ES-I3 (cell line): ENCODE data around the gene CALR3.

ENCODE experiments used
- H3K36me3 ChIP-seq: 2 replicates; pipeline ENCODE4 v1.6.1; 2013; ENCODE audit warnings: mild to moderate bottlenecking, low read length, control low read depth, moderate library complexity; ENCODE audit not compliant: insufficient read depth
- H3K4me1 ChIP-seq: 2 replicates; pipeline ENCODE4 v1.6.1; 2013; ENCODE audit warnings: mild to moderate bottlenecking, control low read depth, low read length; ENCODE audit not compliant: insufficient read depth
- H3K9ac ChIP-seq: 2 replicates; pipeline ENCODE4 v1.6.1; 2013; ENCODE audit warnings: low read depth, mild to moderate bottlenecking, low read length, moderate library complexity
- H3K9me3 ChIP-seq: 2 replicates; pipeline ENCODE4 v1.6.1; 2013; ENCODE audit warnings: mild to moderate bottlenecking, low read length, moderate library complexity; ENCODE audit not compliant: control insufficient read depth, insufficient read depth

CALR3 gene

DNA sequence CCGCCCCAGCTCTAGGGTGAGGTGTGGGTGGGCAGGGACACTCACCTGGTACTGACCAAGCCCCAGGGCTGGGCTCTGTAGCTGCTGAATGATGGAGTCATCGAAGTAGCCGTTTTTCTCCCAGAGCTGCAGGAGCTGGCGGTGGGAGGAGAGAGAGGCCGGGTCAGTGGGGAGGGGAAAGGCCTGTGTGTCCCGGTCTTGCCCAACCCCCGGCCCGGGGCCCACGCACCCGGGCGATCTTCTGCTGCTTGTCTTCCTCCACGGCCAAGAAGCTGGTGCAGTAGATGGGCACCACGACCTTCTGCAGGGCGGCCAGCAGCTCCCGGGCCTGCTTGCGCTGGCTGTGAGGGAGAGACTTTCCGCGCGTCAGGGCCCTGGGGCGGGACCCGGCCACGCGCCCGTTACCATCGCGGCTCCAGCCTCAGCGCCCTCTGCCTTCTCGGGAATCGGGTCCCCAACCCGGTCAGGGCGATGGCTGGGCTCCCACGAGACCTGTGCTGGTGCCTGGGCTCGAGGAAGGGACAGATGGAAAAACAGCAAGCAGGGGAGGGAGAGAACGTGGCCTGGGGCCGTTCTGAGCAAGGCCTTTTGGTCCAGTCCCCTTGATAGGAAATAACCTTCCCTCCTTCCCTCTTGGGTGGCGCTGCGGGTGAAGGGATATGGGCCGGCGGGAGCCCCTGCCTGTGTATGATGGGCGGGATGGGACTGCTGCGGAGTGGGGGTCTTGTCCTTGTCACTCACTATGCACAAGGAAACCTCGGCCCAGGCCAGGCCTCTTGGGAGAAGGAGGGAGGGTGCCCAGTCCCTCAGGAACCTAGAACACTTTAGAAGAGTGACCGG lies 34.8 kb upstream of the CALR3 start:
- no peak overlapping the region for H3K9ac ChIP-seq
- H3K9me3 ChIP-seq, result no peaks in the 10 kb centered on the region
- H3K4me1 ChIP-seq, result no peaks in the 10 kb centered on the region
- H3K36me3 ChIP-seq, result peaks cover 26% of the 10 kb centered on the region

DNA sequence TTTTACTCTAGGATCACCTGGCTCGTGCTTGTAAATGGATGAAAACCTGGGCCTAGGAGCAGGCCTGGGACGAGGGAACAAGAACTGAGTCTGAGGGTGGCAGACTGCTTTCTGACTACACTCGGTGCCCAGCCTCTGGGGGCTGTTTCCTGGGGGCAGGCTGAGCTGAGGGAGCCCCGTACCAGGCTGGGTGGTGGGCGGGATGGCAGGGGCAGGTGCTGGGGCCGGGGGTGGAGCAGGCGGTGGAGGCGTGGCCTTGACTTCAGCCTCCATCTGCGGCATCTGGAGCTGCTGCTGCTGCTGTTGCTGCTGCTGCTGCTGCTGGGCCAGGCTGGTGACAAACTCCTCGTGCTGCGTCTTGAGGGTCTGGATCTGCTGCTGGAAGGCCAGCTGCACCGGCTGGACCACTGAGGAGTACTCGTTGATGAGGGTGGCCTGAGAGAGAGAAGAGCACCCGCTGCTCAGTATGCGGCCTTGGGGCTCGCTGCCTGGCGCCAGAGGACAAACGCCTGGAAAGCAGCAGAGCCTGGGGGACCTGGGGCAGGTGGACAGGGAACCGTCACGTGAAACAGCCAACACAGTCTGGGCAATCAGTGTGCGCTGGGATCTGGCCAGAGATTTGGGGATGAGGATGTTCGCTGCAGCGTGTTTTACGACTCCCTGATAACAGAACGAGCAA lies 33.6 kb upstream of the CALR3 start:
- no peaks in the 10 kb centered on the region for H3K9me3 ChIP-seq
- H3K4me1 ChIP-seq, result no peaks in the 10 kb centered on the region
- peaks cover 23% of the 10 kb centered on the region for H3K36me3 ChIP-seq
- no peak overlapping the region for H3K9ac ChIP-seq

DNA sequence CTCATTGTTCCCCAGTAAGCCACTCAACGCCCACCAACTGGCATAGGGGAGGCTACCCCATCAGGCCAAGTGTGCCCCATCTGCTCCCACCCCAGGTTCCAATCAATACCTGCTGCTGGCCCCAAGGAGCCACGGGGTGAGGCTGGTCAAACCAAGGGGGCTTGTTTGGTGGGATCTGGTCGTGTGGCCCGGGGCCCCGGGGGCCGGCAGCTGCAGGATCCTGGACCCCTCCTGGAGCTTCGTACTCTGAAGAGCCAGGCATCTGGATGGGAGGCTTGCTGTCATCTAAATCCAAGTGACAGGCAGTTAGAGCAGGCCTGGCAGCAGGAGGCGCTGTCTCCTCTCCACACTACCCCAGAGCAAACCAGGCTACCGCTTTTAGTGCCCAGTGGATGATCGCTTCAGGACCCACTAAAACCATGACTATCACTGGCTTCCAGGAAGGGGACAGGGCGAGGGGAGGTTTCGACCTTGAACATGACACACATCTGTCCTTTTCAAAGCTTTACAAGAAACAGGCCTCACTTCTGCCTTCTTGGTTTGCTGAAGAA lies 32.1 kb upstream of the CALR3 start:
- H3K4me1 ChIP-seq, result no peaks in the 10 kb centered on the region
- peaks cover 29% of the 10 kb centered on the region for H3K36me3 ChIP-seq
- no peaks in the 10 kb centered on the region for H3K9me3 ChIP-seq
- no peak overlapping the region for H3K9ac ChIP-seq

DNA sequence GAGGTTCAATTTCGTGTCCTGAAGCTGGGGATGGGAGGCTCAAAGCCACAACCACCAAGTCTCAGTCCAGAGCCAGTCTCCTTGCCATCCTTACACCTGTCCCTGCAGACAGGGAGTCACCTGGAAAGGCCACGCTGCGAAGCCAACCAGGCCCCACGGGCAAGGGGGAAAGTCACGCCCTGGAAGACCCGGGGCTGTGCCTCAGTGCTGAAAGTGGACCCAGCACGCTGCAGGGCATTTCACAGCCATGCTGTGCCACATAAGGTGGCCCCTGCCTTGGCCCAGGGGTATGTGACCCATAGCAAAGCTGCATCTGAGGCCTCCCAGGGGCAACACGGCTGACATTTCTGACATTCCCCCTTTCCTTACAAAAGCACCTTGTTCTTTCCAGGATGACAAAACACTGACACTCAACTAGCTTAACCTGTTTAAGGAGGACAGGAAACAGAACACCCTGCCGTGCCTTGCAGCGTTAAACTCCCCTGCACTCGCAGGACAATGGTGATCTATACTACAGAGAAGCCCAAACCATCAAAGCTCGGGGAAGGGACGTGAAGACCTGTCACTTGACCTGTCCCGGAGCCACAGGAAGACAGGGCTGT lies 31.5 kb upstream of the CALR3 start:
- Histone ChIP-seq H3K9me3 (no peaks in the 10 kb centered on the region), H3K4me1 (no peaks in the 10 kb centered on the region), H3K9ac (no peak overlapping the region), H3K36me3 (peaks cover 28% of the 10 kb centered on the region)

DNA sequence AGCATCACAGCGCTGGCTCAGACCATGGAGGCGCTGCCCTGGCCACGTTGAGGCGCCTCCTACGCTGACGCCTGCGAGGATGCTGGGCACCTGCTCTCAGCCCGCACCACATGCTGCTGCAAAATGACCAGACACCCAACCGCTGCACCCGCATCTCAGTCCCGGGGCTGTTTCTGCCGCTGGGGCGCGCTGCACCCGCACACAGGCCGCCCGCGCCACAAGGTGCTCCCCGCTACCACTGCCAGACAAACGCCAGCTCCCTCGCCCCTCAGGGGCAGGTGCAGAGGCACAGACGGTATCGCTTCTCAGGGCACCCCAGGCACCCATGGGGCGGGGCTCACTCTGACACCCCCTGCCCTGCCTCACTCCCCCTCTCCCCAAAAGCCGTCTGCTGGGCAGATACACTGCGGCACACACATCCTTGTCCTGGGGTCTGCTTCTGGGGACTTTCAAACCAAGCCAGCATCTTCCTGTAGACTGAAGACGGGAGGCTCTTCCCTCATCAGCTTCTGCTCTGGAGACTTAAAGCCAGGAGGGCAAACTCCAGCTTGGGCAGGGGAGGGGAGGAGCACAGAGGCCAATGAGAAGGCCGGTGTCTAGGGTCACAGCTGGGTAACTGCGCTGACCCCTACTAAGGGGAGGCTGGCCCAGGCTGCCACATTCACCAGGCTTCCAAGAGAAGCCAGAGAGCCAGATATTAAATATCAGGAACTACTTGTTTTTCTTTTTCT lies 29.9 kb upstream of the CALR3 start:
- Histone ChIP-seq H3K4me1 (no peaks in the 10 kb centered on the region), H3K9me3 (no peaks in the 10 kb centered on the region), H3K36me3 (peaks cover 24% of the 10 kb centered on the region), H3K9ac (no peak overlapping the region)

DNA sequence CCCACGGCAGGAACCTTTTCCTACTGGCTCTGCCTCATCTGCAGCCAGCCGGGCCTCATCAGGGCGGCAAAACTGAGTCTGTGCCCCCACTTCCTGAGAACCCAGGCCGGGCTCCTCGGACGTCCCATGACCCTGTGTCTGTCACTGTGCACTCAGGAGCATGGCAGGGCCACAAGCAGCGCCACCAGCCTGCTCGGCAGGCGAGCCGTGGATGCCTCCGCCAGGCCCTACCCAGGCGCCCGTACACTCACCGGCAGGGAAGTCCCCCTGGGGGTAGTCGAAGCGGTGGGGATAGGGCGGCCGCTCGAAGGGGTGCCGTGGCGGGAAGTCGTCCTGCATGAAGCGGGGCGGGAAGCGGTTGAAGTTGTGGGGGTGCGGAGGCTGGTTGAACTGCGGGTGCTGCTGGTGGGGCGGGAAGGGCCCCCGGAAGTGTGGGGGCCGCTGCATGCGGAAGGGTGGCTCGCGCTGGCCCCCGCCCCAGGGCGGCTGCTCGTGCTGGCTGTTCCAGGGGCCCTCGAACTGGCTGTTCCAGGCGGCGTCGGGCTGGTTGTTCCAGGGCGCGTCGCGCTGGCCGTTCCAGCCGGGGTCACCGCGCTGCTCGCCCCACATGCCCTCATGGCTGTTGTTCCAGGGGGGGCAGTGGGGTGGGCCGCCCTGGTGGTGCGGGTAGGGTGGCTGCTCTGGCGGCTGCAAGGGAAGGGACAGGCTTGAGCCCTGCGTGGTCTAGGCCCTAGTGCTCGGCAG lies 29.2 kb upstream of the CALR3 start:
- H3K9ac ChIP-seq, result no peak overlapping the region
- H3K36me3 ChIP-seq, result peaks cover 31% of the 10 kb centered on the region
- H3K9me3 ChIP-seq, result no peaks in the 10 kb centered on the region
- H3K4me1 ChIP-seq, result no peaks in the 10 kb centered on the region

DNA sequence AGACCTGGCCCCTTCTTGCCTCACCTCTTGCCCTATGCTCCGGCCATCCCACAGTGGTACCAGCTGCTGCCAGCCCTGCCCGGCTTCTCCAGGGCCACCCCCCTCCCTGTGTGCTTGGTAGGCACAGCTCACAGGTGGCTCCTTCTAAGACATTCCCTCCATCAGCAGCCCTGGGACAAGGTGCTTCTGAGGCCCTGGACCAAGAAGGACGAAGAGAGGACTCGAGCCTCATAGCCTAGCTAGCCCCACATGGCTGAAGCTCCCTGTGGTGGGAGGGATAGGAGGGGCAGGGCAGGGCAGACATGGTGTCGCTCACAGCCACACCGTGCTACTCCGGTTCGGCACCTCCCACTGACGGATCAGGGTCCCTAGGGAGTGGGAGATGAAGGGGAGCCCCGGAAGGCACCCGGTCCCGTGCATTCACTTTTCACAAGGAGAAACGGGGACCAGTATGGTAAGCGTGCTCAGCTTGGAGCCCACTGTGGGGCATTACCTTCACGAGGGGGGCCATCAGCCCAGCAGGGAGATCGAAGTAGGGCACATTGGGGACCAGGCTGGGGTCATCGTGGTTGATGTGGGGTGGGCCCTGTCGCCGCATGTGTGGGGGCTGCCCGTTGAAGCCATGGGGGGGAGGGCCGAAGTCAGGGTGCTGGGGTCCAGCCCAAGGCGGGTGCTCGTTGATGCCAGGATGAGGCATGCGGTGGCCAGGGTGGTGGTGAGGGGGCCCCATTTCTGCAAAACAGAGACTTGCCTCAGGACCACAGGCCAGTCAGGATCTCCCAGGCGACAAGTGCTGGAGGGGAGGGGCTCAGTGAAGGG lies 26.8 kb upstream of the CALR3 start:
- H3K36me3 ChIP-seq, result peaks cover 29% of the 10 kb centered on the region
- H3K4me1 ChIP-seq, result no peaks in the 10 kb centered on the region
- H3K9me3 ChIP-seq, result no peaks in the 10 kb centered on the region
- H3K9ac ChIP-seq, result no peak overlapping the region

DNA sequence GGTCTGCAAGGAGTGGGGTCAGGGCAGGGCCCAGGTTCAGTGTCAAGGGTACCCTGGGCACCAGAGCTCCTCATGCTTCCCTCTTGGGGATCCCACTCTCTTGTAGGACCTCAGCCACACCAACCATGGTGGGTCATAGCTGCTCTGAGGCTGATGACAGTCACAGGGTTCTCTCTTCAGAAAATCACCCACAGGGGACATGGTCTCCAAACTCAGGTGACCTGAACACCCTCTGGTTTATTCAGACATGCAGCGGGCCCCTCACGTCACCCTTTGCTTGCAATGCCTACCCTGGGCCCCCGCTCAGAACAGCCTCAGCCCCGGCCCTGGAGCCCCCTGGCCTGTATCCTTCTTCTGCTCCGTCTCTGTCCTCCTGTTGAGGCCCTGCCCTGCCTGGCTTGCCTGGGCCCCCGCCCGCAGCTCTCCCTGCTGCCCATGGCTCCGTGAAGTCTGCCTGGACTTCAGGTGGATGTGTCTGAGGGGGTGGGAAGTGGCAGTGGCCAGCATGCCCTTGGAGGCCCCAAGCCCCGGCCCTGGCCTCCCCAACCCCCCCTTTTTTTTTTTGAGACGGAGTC lies 25.8 kb upstream of the CALR3 start:
- H3K36me3 ChIP-seq, result peaks cover 25% of the 10 kb centered on the region
- no peaks in the 10 kb centered on the region for H3K4me1 ChIP-seq
- H3K9ac ChIP-seq, result no peak overlapping the region
- no peaks in the 10 kb centered on the region for H3K9me3 ChIP-seq

DNA sequence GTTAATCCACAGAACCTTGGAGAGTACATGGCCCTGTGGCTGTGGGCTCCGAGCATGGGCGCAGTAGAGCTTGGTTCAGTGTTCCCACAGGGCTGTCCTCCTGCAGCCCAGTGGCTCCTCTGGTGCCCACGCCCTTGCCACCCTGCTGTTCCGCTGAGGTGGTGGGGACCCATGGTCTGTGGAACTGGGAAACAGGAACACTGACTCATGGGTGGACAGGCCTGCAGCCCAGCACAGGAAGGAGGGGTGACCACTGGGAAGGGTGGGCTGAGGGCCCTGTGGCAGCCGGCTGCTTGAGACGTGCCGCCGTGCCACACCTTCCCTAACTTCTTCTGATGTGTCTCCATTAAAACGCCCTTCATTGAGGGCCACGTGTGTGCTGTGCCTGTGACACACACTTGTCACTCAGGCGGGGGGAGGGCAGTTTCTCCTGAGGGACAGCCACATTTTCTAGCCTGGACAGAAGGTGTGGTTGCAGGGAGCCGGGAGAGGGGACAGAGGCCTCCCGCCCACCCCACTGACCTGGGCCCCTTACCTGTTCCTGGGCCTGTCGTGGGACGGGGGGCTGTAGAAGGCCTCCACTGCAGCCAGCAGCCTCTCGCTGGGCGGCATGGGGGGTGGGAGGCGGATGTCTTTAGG lies 25.1 kb upstream of the CALR3 start:
- H3K9ac ChIP-seq, result no peak overlapping the region
- no peaks in the 10 kb centered on the region for H3K4me1 ChIP-seq
- no peaks in the 10 kb centered on the region for H3K9me3 ChIP-seq
- H3K36me3 ChIP-seq, result peaks cover 21% of the 10 kb centered on the region

DNA sequence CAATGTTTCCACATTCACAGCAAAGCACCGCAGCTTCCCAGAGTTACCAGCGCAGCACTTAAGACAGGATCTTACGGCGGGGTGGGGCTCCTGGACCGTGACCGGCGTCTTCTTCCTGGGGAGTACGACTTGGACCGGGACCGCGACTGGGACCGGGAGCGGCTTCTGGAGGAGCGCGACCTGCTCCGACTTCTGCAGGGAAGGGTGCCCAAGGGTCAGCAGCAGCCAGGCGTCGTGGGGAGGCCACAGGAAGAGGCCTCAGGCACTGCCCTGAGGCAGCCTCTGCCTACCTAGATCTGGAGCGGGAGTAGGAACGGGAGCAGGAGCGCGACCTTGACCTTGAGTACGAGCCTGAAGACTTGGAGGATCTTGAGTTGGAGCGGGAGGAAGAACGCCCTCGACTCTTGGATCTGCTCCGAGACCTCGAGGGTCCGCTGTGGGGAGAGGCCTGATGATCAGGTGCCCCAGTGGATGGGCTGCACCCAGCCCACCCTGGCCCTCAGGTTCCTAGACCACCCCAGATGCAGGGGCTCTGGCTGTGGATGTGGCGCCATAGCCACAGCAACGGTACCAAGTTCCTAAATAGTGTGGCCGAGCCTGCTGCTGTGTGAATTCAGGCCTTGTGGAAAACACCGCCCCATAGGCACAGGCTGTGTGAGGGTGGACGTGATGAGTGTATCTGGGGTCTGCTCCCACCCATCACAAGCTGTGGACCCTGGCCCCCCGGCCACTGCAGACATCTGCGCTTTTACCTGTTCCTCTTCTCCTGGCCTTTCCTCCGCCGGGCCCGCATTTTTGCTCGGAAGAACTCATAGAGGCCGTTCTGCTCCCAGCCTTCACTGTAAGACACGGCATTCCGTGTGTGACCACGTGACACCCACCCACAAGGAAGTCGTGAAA lies 24.4 kb upstream of the CALR3 start:
- Histone ChIP-seq H3K36me3 (peaks cover 21% of the 10 kb centered on the region), H3K4me1 (no peaks in the 10 kb centered on the region), H3K9me3 (no peaks in the 10 kb centered on the region), H3K9ac (no peak overlapping the region)

DNA sequence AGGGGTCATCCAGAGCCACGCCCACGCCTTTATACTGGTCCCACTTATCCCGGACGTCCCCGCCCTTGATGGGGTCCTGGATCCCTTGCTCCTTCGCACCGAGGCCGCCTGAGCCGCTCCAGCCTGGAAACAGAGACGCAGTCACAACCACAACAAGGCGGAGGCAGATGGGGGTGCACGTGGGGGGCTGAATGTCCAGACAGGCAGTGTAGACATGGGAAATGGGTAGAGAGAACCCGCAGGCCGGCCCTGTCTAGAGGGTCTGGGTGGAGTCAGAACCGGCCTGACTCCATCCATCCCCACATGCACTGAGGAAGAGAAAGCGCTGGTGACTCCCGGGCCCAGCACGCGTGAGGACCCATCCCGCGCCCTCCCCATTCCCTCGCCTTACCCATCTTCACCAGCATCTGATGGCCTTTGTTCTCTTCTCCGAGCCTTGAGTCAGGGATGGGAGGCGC lies 23.3 kb upstream of the CALR3 start:
- H3K9me3 ChIP-seq, result no peaks in the 10 kb centered on the region
- H3K36me3 ChIP-seq, result peaks cover 21% of the 10 kb centered on the region
- no peak overlapping the region for H3K9ac ChIP-seq
- no peaks in the 10 kb centered on the region for H3K4me1 ChIP-seq
